K562 (cell line): ENCODE data around the gene PNPLA1. TPM values are rescaled to one million over a fixed set of nuclear protein-coding genes. Genes with fewer than 3 reads are reported as not detected.

Source experiments
- ATAC-seq: fragments of 200-7000 bp; cut with Tn5 transposase; 3 replicates; pipeline ENCODE4 v1.9.1; 2020; ENCODE audit warnings: moderate library complexity
- BruUV-seq: library from RNA; stranded (reverse); fragments of 400-500 nt; replicated peaks from 2 replicates; lab custom pipeline; 2021; lab: Mats Ljungman, UMichigan
- CTCF ChIA-PET: fragments of 300-600 bp; formaldehyde crosslinking; extraction: SDS; loops from one replicate; lab custom pipeline; 2021; ENCODE audit warnings: low intra/inter-chr PET ratio; lab: Yijun Ruan, JAX
- POLR2A ChIA-PET: fragments of 300-600, 350-650 bp; sonication (Branson Sonifier 250); formaldehyde crosslinking; extraction: SDS; loops from one replicate; lab custom pipeline; 2021; ENCODE audit warnings: antibody characterized with exemption, inconsistent platforms; lab: Yijun Ruan, JAX
- DNase-seq, 4 experiments: peaks; one replicate each; pipeline versions ENCODE4 v3.0.0 to v3.0.0-alpha.2; 2011 to 2018; ENCODE audit warnings: low spot score in 3 of 4, mixed read lengths in 3 of 4; ENCODE audit errors: extremely low read depth in 1 of 4
- FAIRE-seq: peaks from 2 replicates; lab custom pipeline; 2011; peaks lifted over from hg19 to GRCh38; lab: Jason Lieb, UNC
- H2AFZ ChIP-seq: 2 replicates; pipeline ENCODE4 v1.6.0; 2011; ENCODE audit warnings: low read depth, low read length, control low read depth, inconsistent platforms
- H3K27ac ChIP-seq: fragments of 200-600 bp; 3 replicates; pipeline ENCODE4 v1.8.0; 2011; ENCODE audit warnings: low read depth, mild to moderate bottlenecking, control low read depth, inconsistent platforms, low read length, moderate library complexity, mixed read lengths; ENCODE audit errors: extremely low read depth
- H3K27me3 ChIP-seq, 2 experiments: fragments of 300-600 bp in 1 of 2; 2 replicates in 1 of 2; 3 replicates in 1 of 2; pipeline versions ENCODE4 v1.6.0 to v1.8.0; 2011; ENCODE audit warnings: inconsistent platforms in 2 of 2, low read length in 2 of 2, mild to moderate bottlenecking in 1 of 2, mixed read lengths in 1 of 2, moderate library complexity in 1 of 2; ENCODE audit not compliant: control insufficient read depth in 2 of 2, insufficient read depth in 2 of 2
- H3K36me3 ChIP-seq: fragments of 300-600 bp; 3 replicates; pipeline ENCODE4 v1.8.0; 2011; ENCODE audit warnings: mild to moderate bottlenecking, low read length, inconsistent platforms; ENCODE audit not compliant: control insufficient read depth, insufficient read depth
- H3K4me1 ChIP-seq, 2 experiments: fragments of 200-600 bp in 1 of 2; replicated peaks in 1 of 2; 2 replicates in 1 of 2; 3 replicates in 1 of 2; pipeline versions ENCODE4 v1.5.1 to v1.8.0; 2011; ENCODE audit warnings: inconsistent platforms in 2 of 2, low read length in 2 of 2, mild to moderate bottlenecking in 1 of 2, mixed read lengths in 1 of 2, moderate library complexity in 1 of 2; ENCODE audit not compliant: control insufficient read depth in 2 of 2, insufficient read depth in 2 of 2
- H3K4me2 ChIP-seq: 2 replicates; pipeline ENCODE4 v1.6.1; 2011; ENCODE audit warnings: low read length, control low read depth, inconsistent platforms, mixed read lengths; ENCODE audit not compliant: insufficient read depth
- H3K4me3 ChIP-seq: fragments of 200-600 bp; sonication (generic), shearing (Covaris generic); 2 replicates; pipeline ENCODE4 v1.5.1; 2016; ENCODE audit warnings: control low read depth, inconsistent platforms
- H3K79me2 ChIP-seq: fragments of 200-600 bp; 3 replicates; pipeline ENCODE4 v1.8.0; 2011; ENCODE audit warnings: low read length, inconsistent platforms; ENCODE audit not compliant: control insufficient read depth, insufficient read depth
- H3K9ac ChIP-seq, 2 experiments: 2 replicates each; pipeline versions ENCODE4 v1.6.0 to v1.6.1; 2011; ENCODE audit warnings: low read depth in 2 of 2, low read length in 2 of 2, control low read depth in 1 of 2, inconsistent platforms in 1 of 2, mild to moderate bottlenecking in 1 of 2, mixed read lengths in 1 of 2; ENCODE audit not compliant: insufficient read depth in 1 of 2
- H3K9me1 ChIP-seq: one replicate; pipeline ENCODE4 v1.6.0; 2011; ENCODE audit warnings: inconsistent platforms, mild to moderate bottlenecking, low read length, moderate library complexity; ENCODE audit not compliant: control insufficient read depth, insufficient read depth
- H3K9me3 ChIP-seq: replicated peaks from 2 replicates; pipeline ENCODE4 v1.5.1; 2011; ENCODE audit warnings: low read depth, low read length, inconsistent platforms; ENCODE audit not compliant: control insufficient read depth, insufficient read depth
- H4K20me1 ChIP-seq: replicated peaks from 2 replicates; pipeline ENCODE4 v1.6.1; 2011; ENCODE audit warnings: low read length, inconsistent platforms, mixed read lengths; ENCODE audit not compliant: control insufficient read depth, insufficient read depth
- ARHGAP35 ChIP-seq: fragments of 450-650 bp; IDR thresholded peaks from 2 replicates; pipeline ENCODE4 v1.6.1; 2018; ENCODE audit not compliant: partially characterized antibody
- E2F8 ChIP-seq: fragments of 450-650 bp; IDR thresholded peaks from 2 replicates; pipeline ENCODE4 v1.7.1; 2018; ENCODE audit warnings: mild to moderate bottlenecking, low read depth; ENCODE audit not compliant: partially characterized antibody
- ETV1 ChIP-seq: fragments of 450-650 bp; conservative IDR thresholded peaks from 2 replicates; pipeline ENCODE4 v1.6.1; 2016; ENCODE audit warnings: missing genetic modification characterization, control low read depth, low read depth, missing compliant biosample characterization
- MCM7 ChIP-seq, 2 experiments: fragments of 450-650 bp; IDR thresholded peaks; 2 replicates each; pipeline ENCODE4 v1.6.1; 2016 to 2018
- MTA2 ChIP-seq: fragments of 450-650 bp; IDR thresholded peaks from 2 replicates; pipeline ENCODE4 v1.6.1; 2016; ENCODE audit warnings: low read depth
- ZEB2 ChIP-seq: fragments of 450-650 bp; IDR thresholded peaks from 2 replicates; pipeline ENCODE4 v1.6.1; 2016
- ZNF311 ChIP-seq: fragments of 250-450 bp; sonication (Bioruptor Pico); IDR thresholded peaks from 2 replicates; pipeline ENCODE4 v1.4.0; 2020; ENCODE audit warnings: mild to moderate bottlenecking, moderate library complexity
- WGBS: fragments of 100-300 bp; shearing (Covaris generic); methylation state at CpG from one replicate; pipeline ENCODE4 v1.1.6; 2016; ENCODE audit warnings: low coverage, mixed read lengths; ENCODE audit not compliant: insufficient coverage; ENCODE audit errors: missing lambda C conversion rate; 5-methylcytosine and 5-hydroxymethylcytosine counted together
- in situ Hi-C: fragments of 300-500 bp; cut with MboI; formaldehyde crosslinking; loops from 4 replicates; pipeline ENCODE4 v1.15.0; 2018; ENCODE audit warnings: inconsistent platforms, mixed read lengths
- intact Hi-C: fragments of 100-400 bp; cut with micrococcal nuclease; formaldehyde crosslinking; loops from 2 replicates; pipeline ENCODE4 v1.14.2; 2022
- polyA plus RNA-seq, 8 experiments: library from polyadenylated mRNA; depleted of rRNA in 4 of 8; stranded (reverse) in 5 of 8; unstranded in 3 of 8; fragments of >200 nt; fragmentation: Nextera tagmentation in 2 of 8; fragmentation: Illumina TruSeq in 1 of 8; extraction: Ambion mirVana in 2 of 8; extraction: Trizol in 1 of 8; gene quantifications; 2 replicates each; pipeline versions ENCODE4 v1.2.1 to v1.2.3, GENCODE V29; 2011 to 2014; ENCODE audit warnings: inconsistent platforms in 1 of 8, missing spikeins in 1 of 8
- total RNA-seq, 7 experiments: library from RNA; depleted of rRNA in 6 of 7; stranded (reverse); fragments of >200 nt in 6 of 7; fragmentation: Illumina TruSeq in 2 of 7; extraction: Trizol in 2 of 7; gene quantifications; 2 replicates each; pipeline versions ENCODE4 v1.2.1 to v1.2.3, GENCODE V29; 2011 to 2021; ENCODE audit warnings: low replicate concordance in 1 of 7
- TF ChIP-seq, protein P1 (sequence below): fragments of 450-650 bp; formaldehyde crosslinking; IDR thresholded peaks from 2 replicates; pipeline ENCODE4 v1.4.0; 2022; ENCODE audit warnings: missing genetic modification characterization

PNPLA1 gene
- total and polyA plus RNA-seq, 9 of the 15 experiments (the other 6 are each of a cell fraction or from before 2014, with no cell fraction given), result 0.04 to 0.27 (median 0.13) TPM; not detected in 2

- no peaks in the 10 kb centered on the region for H3K4me1 ChIP-seq
- H3K9me1 ChIP-seq, result no peaks in the 10 kb centered on the region
- intact Hi-C loops, result no loop called here
- no peak overlapping the region for H2AFZ ChIP-seq
- peaks cover 6% of the 10 kb centered on the region; the same call in 1 of the 2 replicates for H4K20me1 ChIP-seq
- H3K9me3 ChIP-seq, result 0 out of 2 replicates have a peak, but pooled peaks cover 3% of the 10 kb centered on the region
- no peaks in the 10 kb centered on the region for H3K79me2 ChIP-seq
- BruUV-seq, result no TSS peak
- in situ Hi-C loops, result no loop called here
- H3K9ac ChIP-seq, result no peak overlapping the region
- 11% methylated on average over 11 of the region's 11 CpGs for WGBS
- no peak overlapping the region for H3K27ac ChIP-seq
- peaks cover 39 to 75% of the 10 kb centered on the region in 2 experiments for H3K27me3 ChIP-seq
- FAIRE-seq, result no peak
- no peak overlapping the region for H3K4me2 ChIP-seq
- ChIA-PET POLR2A (interaction anchor here (0.7 to 2.0 kb wide), 2 partner anchors 17 to 1383 kb away, joined by 3 to 7 read pairs; no protein-coding TSS in a partner anchor), CTCF (interaction anchor here (0.6 to 0.7 kb wide), 3 partner anchors 11 to 373 kb away, joined by 3 to 6 read pairs (median 4); partner anchors contain the start of gene CDKN1A)
- DNase-seq, result no peak
- no peak overlapping the region for H3K4me3 ChIP-seq
- TF ChIP-seq MTA2, result no peak
- TF ChIP-seq, protein P1, sequence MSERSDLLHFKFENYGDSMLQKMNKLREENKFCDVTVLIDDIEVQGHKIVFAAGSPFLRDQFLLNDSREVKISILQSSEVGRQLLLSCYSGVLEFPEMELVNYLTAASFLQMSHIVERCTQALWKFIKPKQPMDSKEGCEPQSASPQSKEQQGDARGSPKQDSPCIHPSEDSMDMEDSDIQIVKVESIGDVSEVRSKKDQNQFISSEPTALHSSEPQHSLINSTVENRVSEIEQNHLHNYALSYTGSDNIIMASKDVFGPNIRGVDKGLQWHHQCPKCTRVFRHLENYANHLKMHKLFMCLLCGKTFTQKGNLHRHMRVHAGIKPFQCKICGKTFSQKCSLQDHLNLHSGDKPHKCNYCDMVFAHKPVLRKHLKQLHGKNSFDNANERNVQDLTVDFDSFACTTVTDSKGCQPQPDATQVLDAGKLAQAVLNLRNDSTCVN (CRISPR knock-in tag), result no peak
- no peak for TF ChIP-seq E2F8
- TF ChIP-seq ZNF311 (CRISPR knock-in tag), result no peak
- no peak for TF ChIP-seq ZEB2
- no peak for TF ChIP-seq MCM7 (IDR thresholded peaks at IDR 0.05)
- TF ChIP-seq ARHGAP35, result no peak
- no peak for TF ChIP-seq ETV1 (tag)
- no peak for ATAC-seq
- H3K36me3 ChIP-seq, result no peaks in the 10 kb centered on the region
Observed at GRCh38 chr6:36305885-36306284, 36.0 kb downstream of the PNPLA1 start.
